K562 (cell line): ENCODE measurements around the gene UPK2. TPM values are rescaled to one million over a fixed set of nuclear protein-coding genes. Genes with fewer than 3 reads are reported as not detected.

Source experiments
- ATF1 ChIP-seq, 2 experiments: fragments of 450-650 bp in 1 of 2; IDR thresholded peaks; 2 replicates each; pipeline ENCODE4 v1.6.1; 2016; ENCODE audit warnings: missing compliant biosample characterization in 1 of 2, missing genetic modification characterization in 1 of 2
- CGGBP1 ChIP-seq: fragments of 250-450 bp; sonication (Bioruptor Pico); IDR thresholded peaks from 2 replicates; pipeline ENCODE4 v1.9.0; 2021; ENCODE audit warnings: mild to moderate bottlenecking
- FOXP4 ChIP-seq: sonication (generic); formaldehyde crosslinking; IDR thresholded peaks from 2 replicates; pipeline ENCODE4 v1.8.0; 2022; ENCODE audit warnings: mild to moderate bottlenecking, missing genetic modification reagents, borderline replicate concordance
- IRF1 ChIP-seq: sonication (generic); formaldehyde crosslinking; IDR thresholded peaks from 2 replicates; pipeline ENCODE4 v1.8.0; 2022; ENCODE audit warnings: missing genetic modification reagents, mild to moderate bottlenecking, borderline replicate concordance
- LCOR ChIP-seq: sonication (generic); formaldehyde crosslinking; IDR thresholded peaks from 2 replicates; pipeline ENCODE4 v1.8.0; 2022; ENCODE audit warnings: mild to moderate bottlenecking, missing genetic modification reagents
- LEF1 ChIP-seq: fragments of 450-650 bp; IDR thresholded peaks from 2 replicates; pipeline ENCODE4 v1.6.1; 2016; ENCODE audit warnings: mild to moderate bottlenecking
- MITF ChIP-seq: IDR thresholded peaks from 2 replicates; pipeline ENCODE4 v1.6.1; 2014; ENCODE audit warnings: antibody characterized with exemption
- NCOA1 ChIP-seq: fragments of 450-650 bp; IDR thresholded peaks from 2 replicates; pipeline ENCODE4 v1.6.1; 2016; ENCODE audit warnings: low read depth
- NONO ChIP-seq, 2 experiments: fragments of 200-400 bp in 1 of 2; fragments of 450-650 bp in 1 of 2; formaldehyde crosslinking in 1 of 2; IDR thresholded peaks; 2 replicates each; pipeline ENCODE4 v1.6.1; 2017; ENCODE audit warnings: low read depth in 2 of 2, mild to moderate bottlenecking in 2 of 2, moderate library complexity in 2 of 2, low read length in 1 of 2
- NR3C1 ChIP-seq: sonication (generic); formaldehyde crosslinking; IDR thresholded peaks from 2 replicates; pipeline ENCODE4 v1.8.1; 2022; ENCODE audit warnings: missing genetic modification reagents
- RREB1 ChIP-seq: fragments of 250-450 bp; sonication (Bioruptor Pico); IDR thresholded peaks from 2 replicates; pipeline ENCODE4 v1.4.0; 2020
- SMARCB1 ChIP-seq: IDR thresholded peaks from 2 replicates; pipeline ENCODE4 v1.6.1; 2011; ENCODE audit warnings: improper control_type of control experiment, low read depth; ENCODE audit not compliant: insufficient read length
- TAF1 ChIP-seq: IDR thresholded peaks from 2 replicates; pipeline ENCODE4 v1.6.1; 2011; ENCODE audit warnings: mild to moderate bottlenecking, low read length, moderate library complexity; ENCODE audit not compliant: insufficient read depth, control insufficient read depth, severe bottlenecking; ENCODE audit errors: extremely low read depth
- TRIM28 ChIP-seq: fragments of 450-650 bp; IDR thresholded peaks from 2 replicates; pipeline ENCODE4 v1.6.1; 2017
- ZNF445 ChIP-seq: fragments of 250-450 bp; sonication (Bioruptor Pico); IDR thresholded peaks from 2 replicates; pipeline ENCODE4 v1.4.0; 2020; ENCODE audit warnings: low read depth, mild to moderate bottlenecking, moderate library complexity
- ZNF551 ChIP-seq: fragments of 250-450 bp; sonication (Bioruptor Pico); IDR thresholded peaks from 2 replicates; pipeline ENCODE4 v1.5.0; 2021; ENCODE audit warnings: mild to moderate bottlenecking, moderate library complexity
- ZNF707 ChIP-seq: fragments of 250-450 bp; sonication (Bioruptor Pico); conservative IDR thresholded peaks from 2 replicates; pipeline ENCODE4 v1.8.0; 2022; ENCODE audit warnings: inconsistent platforms, mild to moderate bottlenecking, moderate library complexity
- polyA plus RNA-seq, 8 experiments: library from polyadenylated mRNA; depleted of rRNA in 4 of 8; stranded (reverse) in 5 of 8; unstranded in 3 of 8; fragments of >200 nt; fragmentation: Nextera tagmentation in 2 of 8; fragmentation: Illumina TruSeq in 1 of 8; extraction: Ambion mirVana in 2 of 8; extraction: Trizol in 1 of 8; gene quantifications; 2 replicates each; pipeline versions ENCODE4 v1.2.1 to v1.2.3, GENCODE V29; 2011 to 2014; ENCODE audit warnings: inconsistent platforms in 1 of 8, missing spikeins in 1 of 8
- total RNA-seq, 7 experiments: library from RNA; depleted of rRNA in 6 of 7; stranded (reverse); fragments of >200 nt in 6 of 7; fragmentation: Illumina TruSeq in 2 of 7; extraction: Trizol in 2 of 7; gene quantifications; 2 replicates each; pipeline versions ENCODE4 v1.2.1 to v1.2.3, GENCODE V29; 2011 to 2021; ENCODE audit warnings: low replicate concordance in 1 of 7

The UPK2 gene
- total and polyA plus RNA-seq, 9 of the 15 experiments (the other 6 are each of a cell fraction or from before 2014, with no cell fraction given) = not detected

GRCh38 chr11:118928101-118928869 lies 27.8 kb upstream of the UPK2 start (continued):
- TF ChIP-seq LEF1 (no peak), FOXP4 (CRISPR knock-in tag) (no peak), TAF1 (no peak), CGGBP1 (no peak), ZNF551 (CRISPR knock-in tag) (no peak), TRIM28 (no peak), MITF (peak; percentile 95), ZNF445 (CRISPR knock-in tag) (no peak), LCOR (no peak), ZNF707 (CRISPR knock-in tag) (no peak), NONO (IDR thresholded peaks at IDR 0.05; ENCODE audit: low read depth in 2 of 2, low read length in 1 of 2) (0 out of 4 replicates have a peak, but pooled peaks of 1 of the 2 experiments have one; percentile 5), RREB1 (0 out of 2 replicates have a peak, but pooled peaks have one; percentile 31), NR3C1 (no peak), NCOA1 (no peak), ATF1 (CRISPR knock-in tag; IDR thresholded peaks at IDR 0.05) (no peak), ATF1 (tag; IDR thresholded peaks at IDR 0.05) (peak; percentile 88), SMARCB1 (no peak), IRF1 (CRISPR knock-in tag) (no peak)
